MM.1S (cell line): ENCODE results near the gene RPL10.

Experiments used
- EZH2 ChIP-seq: fragments of 300-600 bp; sonication (generic); optimal IDR thresholded peaks from 2 replicates; pipeline ENCODE3; 2017; ENCODE audit warnings: low read depth, mild to moderate bottlenecking, antibody characterized with exemption, low read length, mixed read lengths
- EZH2phosphoT487 ChIP-seq: fragments of 300-600 bp; sonication (generic); IDR thresholded peaks from 2 replicates; pipeline ENCODE4 v1.6.1; 2018; ENCODE audit warnings: antibody characterized with exemption, low read length
- TF ChIP-seq, protein P1 (sequence below): fragments of 300-600 bp; sonication (generic); IDR thresholded peaks from 2 replicates; pipeline ENCODE4 v1.5.1; 2016; ENCODE audit warnings: antibody characterized with exemption, low read length, mixed read lengths

- TF ChIP-seq, protein P1, sequence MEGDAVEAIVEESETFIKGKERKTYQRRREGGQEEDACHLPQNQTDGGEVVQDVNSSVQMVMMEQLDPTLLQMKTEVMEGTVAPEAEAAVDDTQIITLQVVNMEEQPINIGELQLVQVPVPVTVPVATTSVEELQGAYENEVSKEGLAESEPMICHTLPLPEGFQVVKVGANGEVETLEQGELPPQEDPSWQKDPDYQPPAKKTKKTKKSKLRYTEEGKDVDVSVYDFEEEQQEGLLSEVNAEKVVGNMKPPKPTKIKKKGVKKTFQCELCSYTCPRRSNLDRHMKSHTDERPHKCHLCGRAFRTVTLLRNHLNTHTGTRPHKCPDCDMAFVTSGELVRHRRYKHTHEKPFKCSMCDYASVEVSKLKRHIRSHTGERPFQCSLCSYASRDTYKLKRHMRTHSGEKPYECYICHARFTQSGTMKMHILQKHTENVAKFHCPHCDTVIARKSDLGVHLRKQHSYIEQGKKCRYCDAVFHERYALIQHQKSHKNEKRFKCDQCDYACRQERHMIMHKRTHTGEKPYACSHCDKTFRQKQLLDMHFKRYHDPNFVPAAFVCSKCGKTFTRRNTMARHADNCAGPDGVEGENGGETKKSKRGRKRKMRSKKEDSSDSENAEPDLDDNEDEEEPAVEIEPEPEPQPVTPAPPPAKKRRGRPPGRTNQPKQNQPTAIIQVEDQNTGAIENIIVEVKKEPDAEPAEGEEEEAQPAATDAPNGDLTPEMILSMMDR = no peak
- TF ChIP-seq EZH2 (no peak), EZH2phosphoT487 (no peak)
Observed at GRCh38 chrX:154417157-154417556, 19.0 kb downstream of the RPL10 start.
